ENCODE data around the gene ASXL2.

DNA sequence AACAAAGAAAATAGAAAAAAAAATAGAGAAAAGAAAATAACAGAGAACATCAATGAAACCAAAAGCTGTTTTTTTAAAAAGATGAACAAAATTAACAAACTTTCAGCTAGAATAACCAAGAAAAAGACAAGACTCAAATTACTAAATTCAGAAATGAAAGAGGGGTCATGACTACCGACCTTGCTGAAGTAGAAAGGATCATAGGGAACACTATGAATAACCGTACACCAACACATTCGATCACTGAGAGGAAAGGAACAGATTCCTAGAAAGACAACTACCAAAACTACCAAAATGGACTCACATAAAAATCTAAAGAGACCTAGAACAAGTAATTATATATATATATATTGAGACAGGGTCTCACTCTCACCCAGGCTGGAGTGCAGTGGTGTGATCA, 167.5 kb downstream of the ASXL2 start:
- no peak for TF ChIP-seq POLR2A (IDR thresholded peaks at IDR 0.05)
- TF ChIP-seq, protein P1, sequence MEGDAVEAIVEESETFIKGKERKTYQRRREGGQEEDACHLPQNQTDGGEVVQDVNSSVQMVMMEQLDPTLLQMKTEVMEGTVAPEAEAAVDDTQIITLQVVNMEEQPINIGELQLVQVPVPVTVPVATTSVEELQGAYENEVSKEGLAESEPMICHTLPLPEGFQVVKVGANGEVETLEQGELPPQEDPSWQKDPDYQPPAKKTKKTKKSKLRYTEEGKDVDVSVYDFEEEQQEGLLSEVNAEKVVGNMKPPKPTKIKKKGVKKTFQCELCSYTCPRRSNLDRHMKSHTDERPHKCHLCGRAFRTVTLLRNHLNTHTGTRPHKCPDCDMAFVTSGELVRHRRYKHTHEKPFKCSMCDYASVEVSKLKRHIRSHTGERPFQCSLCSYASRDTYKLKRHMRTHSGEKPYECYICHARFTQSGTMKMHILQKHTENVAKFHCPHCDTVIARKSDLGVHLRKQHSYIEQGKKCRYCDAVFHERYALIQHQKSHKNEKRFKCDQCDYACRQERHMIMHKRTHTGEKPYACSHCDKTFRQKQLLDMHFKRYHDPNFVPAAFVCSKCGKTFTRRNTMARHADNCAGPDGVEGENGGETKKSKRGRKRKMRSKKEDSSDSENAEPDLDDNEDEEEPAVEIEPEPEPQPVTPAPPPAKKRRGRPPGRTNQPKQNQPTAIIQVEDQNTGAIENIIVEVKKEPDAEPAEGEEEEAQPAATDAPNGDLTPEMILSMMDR (IDR thresholded peaks at IDR 0.05 in 4 of 5, conservative IDR thresholded peaks at IDR 0.05 in 1 of 5): no peak
